ENCODE results near the gene SYAP1. TPM values are rescaled to one million over a fixed set of nuclear protein-coding genes. Genes with fewer than 3 reads are reported as not detected.
"Not testable (repeated sequence)": the region's sequence is repeated elsewhere in the genome, so short reads cannot be mapped to it uniquely, and the experiment has no call there.

The SYAP1 gene
- total RNA-seq, 2 experiments from 2014 or later: 14.1 to 15.7 TPM

GRCh38 chrX:16733013-16733412 lies 13.6 kb downstream of the SYAP1 start:
- no peaks in the 10 kb centered on the region for H3K9me3 Mint-ChIP-seq
- H3K4me3 Mint-ChIP-seq: no peak overlapping the region
- H3K36me3 Mint-ChIP-seq (ENCODE audit: low read depth): peaks cover 6% of the 10 kb centered on the region
- H3K27me3 Mint-ChIP-seq: no peaks in the 10 kb centered on the region
- ChIA-PET CTCF (interaction anchor here (0.6 to 1.3 kb wide), 6 partner anchors 16 to 1459 kb away, joined by 3 to 4 read pairs (median 3); no protein-coding TSS in a partner anchor), POLR2A (no interaction called here)
- H3K4me1 Mint-ChIP-seq: peaks cover 3% of the 10 kb centered on the region
- no peak for DNase-seq
- no peak overlapping the region for H3K27ac Mint-ChIP-seq

- Mint-ChIP-seq H3K4me1 (peaks cover 3% of the 10 kb centered on the region), H3K36me3 (ENCODE audit: low read depth) (peaks cover 6% of the 10 kb centered on the region), H3K27ac (no peak overlapping the region), H3K9me3 (no peaks in the 10 kb centered on the region), H3K27me3 (no peaks in the 10 kb centered on the region), H3K4me3 (no peak overlapping the region)
- ChIA-PET POLR2A (no interaction called here), CTCF (no interaction called here)
- no peak for DNase-seq
Measured at GRCh38 chrX:16737024-16737423, 17.6 kb downstream of the SYAP1 start.

GRCh38 chrX:16739574-16739973 lies 20.2 kb downstream of the SYAP1 start:
- Mint-ChIP-seq H3K27ac (no peak overlapping the region), H3K27me3 (no peaks in the 10 kb centered on the region), H3K4me3 (no peak overlapping the region), H3K4me1 (no peaks in the 10 kb centered on the region), H3K36me3 (ENCODE audit: low read depth) (peaks cover 12% of the 10 kb centered on the region), H3K9me3 (no peaks in the 10 kb centered on the region)
- POLR2A ChIA-PET: no interaction called here
- no peak for DNase-seq
- CTCF ChIA-PET: interaction anchor here (0.8 kb wide), 1 partner anchor 15 kb away, joined by 5 read pairs; no protein-coding TSS in a partner anchor

- Mint-ChIP-seq H3K27ac (no peak overlapping the region), H3K4me1 (no peaks in the 10 kb centered on the region), H3K27me3 (no peaks in the 10 kb centered on the region), H3K4me3 (no peak overlapping the region), H3K9me3 (no peaks in the 10 kb centered on the region), H3K36me3 (ENCODE audit: low read depth) (peaks cover 7% of the 10 kb centered on the region)
- POLR2A ChIA-PET: no interaction called here
- no peak for DNase-seq
- CTCF ChIA-PET: no interaction called here
Measured at GRCh38 chrX:16743604-16744325, 24.4 kb downstream of the SYAP1 start.

- Mint-ChIP-seq H3K36me3 (ENCODE audit: low read depth) (peaks cover 11% of the 10 kb centered on the region), H3K9me3 (no peaks in the 10 kb centered on the region), H3K4me1 (no peaks in the 10 kb centered on the region), H3K27me3 (no peaks in the 10 kb centered on the region), H3K4me3 (no peak overlapping the region), H3K27ac (no peak overlapping the region)
- DNase-seq: no peak
- POLR2A ChIA-PET: no interaction called here
- CTCF ChIA-PET: interaction anchor here (1.1 kb wide), 1 partner anchor 9 kb away, joined by 6 read pairs; no protein-coding TSS in a partner anchor
Measured at GRCh38 chrX:16745102-16745501, 25.7 kb downstream of the SYAP1 start.

GRCh38 chrX:16745659-16746058 lies 26.2 kb downstream of the SYAP1 start:
- ChIA-PET CTCF (interaction anchor here (1.1 kb wide), 1 partner anchor 8 kb away, joined by 6 read pairs; no protein-coding TSS in a partner anchor), POLR2A (no interaction called here)
- no peaks in the 10 kb centered on the region for H3K27me3 Mint-ChIP-seq
- no peaks in the 10 kb centered on the region for H3K9me3 Mint-ChIP-seq
- no peak for DNase-seq
- H3K36me3 Mint-ChIP-seq (ENCODE audit: low read depth): peaks cover 15% of the 10 kb centered on the region
- no peak overlapping the region for H3K27ac Mint-ChIP-seq
- no peak overlapping the region for H3K4me3 Mint-ChIP-seq
- no peaks in the 10 kb centered on the region for H3K4me1 Mint-ChIP-seq

- Mint-ChIP-seq H3K4me1 (no peaks in the 10 kb centered on the region), H3K27me3 (no peaks in the 10 kb centered on the region), H3K27ac (no peak overlapping the region), H3K4me3 (no peak overlapping the region), H3K36me3 (ENCODE audit: low read depth) (peaks cover 19% of the 10 kb centered on the region), H3K9me3 (no peaks in the 10 kb centered on the region)
- ChIA-PET POLR2A (no interaction called here), CTCF (no interaction called here)
- DNase-seq: no peak
Measured at GRCh38 chrX:16748425-16748824, 29.0 kb downstream of the SYAP1 start.

- Mint-ChIP-seq H3K36me3 (ENCODE audit: low read depth) (peaks cover 16% of the 10 kb centered on the region), H3K4me3 (no peak overlapping the region), H3K27me3 (no peaks in the 10 kb centered on the region), H3K9me3 (no peaks in the 10 kb centered on the region), H3K27ac (no peak overlapping the region), H3K4me1 (no peaks in the 10 kb centered on the region)
- ChIA-PET CTCF (no interaction called here), POLR2A (no interaction called here)
- no peak for DNase-seq
Measured at GRCh38 chrX:16750136-16750535, 30.7 kb downstream of the SYAP1 start.

- H3K9me3 Mint-ChIP-seq: no peaks in the 10 kb centered on the region
- peaks cover 24% of the 10 kb centered on the region for H3K36me3 Mint-ChIP-seq (ENCODE audit: low read depth)
- CTCF ChIA-PET: interaction anchor here (0.9 to 1.1 kb wide), 2 partner anchors 9 to 21 kb away, joined by 3 to 6 read pairs; no protein-coding TSS in a partner anchor
- no peak overlapping the region for H3K27ac Mint-ChIP-seq
- no peak overlapping the region for H3K4me3 Mint-ChIP-seq
- DNase-seq: no peak
- POLR2A ChIA-PET: interaction anchor here (0.6 kb wide), 1 partner anchor 32 kb away, joined by 3 read pairs; no protein-coding TSS in a partner anchor
- no peaks in the 10 kb centered on the region for H3K4me1 Mint-ChIP-seq
- no peaks in the 10 kb centered on the region for H3K27me3 Mint-ChIP-seq
Measured at GRCh38 chrX:16754019-16754418, 34.6 kb downstream of the SYAP1 start.

GRCh38 chrX:16756724-16757123 lies 37.3 kb downstream of the SYAP1 start:
- ChIA-PET POLR2A (no interaction called here), CTCF (no interaction called here)
- no peak overlapping the region for H3K4me3 Mint-ChIP-seq
- H3K36me3 Mint-ChIP-seq (ENCODE audit: low read depth): peaks cover 17% of the 10 kb centered on the region
- no peaks in the 10 kb centered on the region for H3K4me1 Mint-ChIP-seq
- H3K9me3 Mint-ChIP-seq: no peaks in the 10 kb centered on the region
- no peak for DNase-seq
- no peaks in the 10 kb centered on the region for H3K27me3 Mint-ChIP-seq
- no peak overlapping the region for H3K27ac Mint-ChIP-seq

- H3K4me1 Mint-ChIP-seq; POLR2A ChIA-PET; H3K9me3 Mint-ChIP-seq; H3K27ac Mint-ChIP-seq; DNase-seq; H3K27me3 Mint-ChIP-seq; H3K4me3 Mint-ChIP-seq; H3K36me3 Mint-ChIP-seq (ENCODE audit: low read depth): not testable (repeated sequence)
- CTCF ChIA-PET: interaction anchor here (1.2 kb wide), 1 partner anchor 10 kb away, joined by 3 read pairs; no protein-coding TSS in a partner anchor
Measured at GRCh38 chrX:16761500-16761899, 42.1 kb downstream of the SYAP1 start.

- CTCF ChIA-PET: interaction anchor here (0.6 to 1.3 kb wide), 2 partner anchors 21 to 29 kb away, joined by 3 read pairs; no protein-coding TSS in a partner anchor
Measured at GRCh38 chrX:16762579-16762978, 43.2 kb downstream of the SYAP1 start.

GRCh38 chrX:16765594-16765993 lies 46.2 kb downstream of the SYAP1 start:
- Mint-ChIP-seq H3K27ac (no peak overlapping the region), H3K27me3 (no peaks in the 10 kb centered on the region), H3K9me3 (no peaks in the 10 kb centered on the region), H3K4me1 (no peaks in the 10 kb centered on the region), H3K36me3 (ENCODE audit: low read depth) (no peaks in the 10 kb centered on the region), H3K4me3 (no peak overlapping the region)
- POLR2A ChIA-PET: no interaction called here
- CTCF ChIA-PET: no interaction called here
- no peak for DNase-seq

More at GRCh38 chrX:16762579-16762978, 43.2 kb downstream of the SYAP1 start:
- DNase-seq: no peak
- H3K36me3 Mint-ChIP-seq (ENCODE audit: low read depth): peaks cover 1% of the 10 kb centered on the region
- H3K27ac Mint-ChIP-seq: no peak overlapping the region
- H3K4me3 Mint-ChIP-seq: no peak overlapping the region
- POLR2A ChIA-PET: no interaction called here
- no peaks in the 10 kb centered on the region for H3K27me3 Mint-ChIP-seq
- H3K4me1 Mint-ChIP-seq: no peaks in the 10 kb centered on the region
- H3K9me3 Mint-ChIP-seq: no peaks in the 10 kb centered on the region
